ENCODE results near the gene MAP3K21.

Gene MAP3K21

GRCh38 chr1:233410906-233411305, 83.4 kb downstream of the MAP3K21 start:
- Mint-ChIP-seq H3K27me3 (peaks cover 10% of the 10 kb centered on the region), H3K9me3 (ENCODE audit: low read depth) (peaks cover 4% of the 10 kb centered on the region), H3K36me3 (no peaks in the 10 kb centered on the region), H3K4me3 (no peak overlapping the region), H3K4me1 (ENCODE audit: low read depth) (no peaks in the 10 kb centered on the region), H3K27ac (no peak overlapping the region)

DNA sequence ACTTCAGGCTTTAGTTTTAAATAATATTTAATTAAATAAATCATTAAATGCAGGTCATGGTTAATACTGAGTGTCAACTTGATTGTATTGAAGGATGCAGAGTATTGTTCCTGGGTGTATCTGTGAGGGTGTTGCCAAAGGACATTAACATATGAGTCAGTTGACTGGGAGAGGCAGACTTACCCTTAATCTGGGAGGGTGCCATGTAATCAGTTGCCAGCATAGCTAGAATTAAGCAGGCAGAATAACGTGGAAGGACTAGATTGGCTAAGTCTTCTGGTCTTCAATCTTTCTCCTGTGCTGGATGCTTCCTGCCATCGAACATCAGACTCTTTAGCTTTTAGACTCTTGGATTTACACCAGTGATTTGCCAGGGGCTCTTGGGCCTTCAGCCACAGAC, 85.3 kb downstream of the MAP3K21 start:
- peaks cover 2% of the 10 kb centered on the region for H3K9me3 Mint-ChIP-seq (ENCODE audit: low read depth)
- peaks cover 10% of the 10 kb centered on the region for H3K27me3 Mint-ChIP-seq
- H3K36me3 Mint-ChIP-seq = no peaks in the 10 kb centered on the region
- H3K4me1 Mint-ChIP-seq (ENCODE audit: low read depth) = no peaks in the 10 kb centered on the region
- no peak overlapping the region for H3K4me3 Mint-ChIP-seq
- no peak overlapping the region for H3K27ac Mint-ChIP-seq

DNA sequence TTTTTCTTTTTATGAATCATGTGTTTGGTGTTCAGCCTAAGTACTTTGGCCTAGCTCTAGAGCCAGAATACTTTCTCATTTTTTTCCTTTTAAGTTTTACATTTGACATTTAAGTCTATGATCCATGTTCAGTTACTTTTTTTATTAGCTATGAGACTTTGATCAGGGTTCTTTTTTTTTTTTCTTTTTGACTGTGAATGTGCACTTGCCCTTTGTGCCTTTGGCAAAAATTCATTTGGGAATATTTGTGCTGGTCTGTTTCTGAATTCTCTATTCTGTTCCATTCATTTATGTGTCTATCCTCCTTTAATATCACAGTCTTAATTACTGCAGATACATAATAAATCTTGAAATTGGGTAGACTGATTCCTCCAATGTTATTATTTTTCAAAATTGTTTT, 93.8 kb downstream of the MAP3K21 start:
- Mint-ChIP-seq H3K9me3 (ENCODE audit: low read depth) (no peaks in the 10 kb centered on the region), H3K27me3 (peaks cover 1% of the 10 kb centered on the region), H3K27ac (no peak overlapping the region), H3K4me1 (ENCODE audit: low read depth) (no peaks in the 10 kb centered on the region), H3K36me3 (no peaks in the 10 kb centered on the region), H3K4me3 (no peak overlapping the region)

DNA sequence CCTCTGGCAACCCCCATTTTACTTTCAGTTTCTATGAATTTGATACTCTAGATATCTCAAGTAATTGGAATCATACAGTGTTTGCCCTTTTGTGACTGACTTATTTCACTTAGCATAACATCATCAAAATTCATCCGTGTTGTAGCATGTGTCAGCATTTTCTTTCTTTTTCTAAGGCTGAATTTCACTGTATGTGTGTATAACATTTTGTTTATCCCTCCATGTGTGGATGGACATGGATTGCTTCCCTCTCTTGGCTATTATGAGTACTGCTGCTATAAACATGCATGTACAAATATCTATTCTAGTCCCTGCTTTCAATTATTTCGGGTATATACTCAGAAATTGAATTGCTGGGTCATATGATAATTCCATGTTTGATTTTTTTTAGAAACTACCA, 97.3 kb downstream of the MAP3K21 start:
- Mint-ChIP-seq H3K27ac (no peak overlapping the region), H3K9me3 (ENCODE audit: low read depth) (no peaks in the 10 kb centered on the region), H3K4me3 (no peak overlapping the region), H3K4me1 (ENCODE audit: low read depth) (no peaks in the 10 kb centered on the region), H3K27me3 (peaks cover 6% of the 10 kb centered on the region), H3K36me3 (no peaks in the 10 kb centered on the region)

GRCh38 chr1:233427907-233428306, 100.4 kb downstream of the MAP3K21 start:
- H3K4me1 Mint-ChIP-seq (ENCODE audit: low read depth) = no peaks in the 10 kb centered on the region
- no peaks in the 10 kb centered on the region for H3K36me3 Mint-ChIP-seq
- H3K27me3 Mint-ChIP-seq = peaks cover 11% of the 10 kb centered on the region
- no peak overlapping the region for H3K27ac Mint-ChIP-seq
- H3K9me3 Mint-ChIP-seq (ENCODE audit: low read depth) = no peaks in the 10 kb centered on the region
- H3K4me3 Mint-ChIP-seq = no peak overlapping the region

- H3K9me3 Mint-ChIP-seq (ENCODE audit: low read depth) = no peaks in the 10 kb centered on the region
- peaks cover 23% of the 10 kb centered on the region for H3K27me3 Mint-ChIP-seq
- no peak overlapping the region for H3K27ac Mint-ChIP-seq
- H3K36me3 Mint-ChIP-seq = no peaks in the 10 kb centered on the region
- no peaks in the 10 kb centered on the region for H3K4me1 Mint-ChIP-seq (ENCODE audit: low read depth)
- no peak overlapping the region for H3K4me3 Mint-ChIP-seq
These were observed 104.4 kb downstream of the MAP3K21 start for GRCh38 chr1:233431753-233432403.

- no peak overlapping the region for H3K27ac Mint-ChIP-seq
- H3K9me3 Mint-ChIP-seq (ENCODE audit: low read depth) = no peaks in the 10 kb centered on the region
- H3K4me1 Mint-ChIP-seq (ENCODE audit: low read depth) = no peaks in the 10 kb centered on the region
- peaks cover 26% of the 10 kb centered on the region for H3K27me3 Mint-ChIP-seq
- H3K4me3 Mint-ChIP-seq = no peak overlapping the region
- H3K36me3 Mint-ChIP-seq = no peaks in the 10 kb centered on the region
These were observed 105.4 kb downstream of the MAP3K21 start for GRCh38 chr1:233432916-233433315.

GRCh38 chr1:233433436-233434210, 106.1 kb downstream of the MAP3K21 start:
- H3K36me3 Mint-ChIP-seq = no peaks in the 10 kb centered on the region
- H3K27me3 Mint-ChIP-seq = peaks cover 23% of the 10 kb centered on the region
- no peaks in the 10 kb centered on the region for H3K4me1 Mint-ChIP-seq (ENCODE audit: low read depth)
- H3K27ac Mint-ChIP-seq = no peak overlapping the region
- H3K4me3 Mint-ChIP-seq = no peak overlapping the region
- no peaks in the 10 kb centered on the region for H3K9me3 Mint-ChIP-seq (ENCODE audit: low read depth)

Data from activated naive CD8-positive, alpha-beta T cell (primary cell).